Fibroblast of lung (primary cell): ENCODE data around the gene ZNF644. TPM values are rescaled to one million over a fixed set of nuclear protein-coding genes. Genes with fewer than 3 reads are reported as not detected.
A peak's percentile ranks its signal among the peaks of the same experiment; 100 is the strongest.

ENCODE experiments used
- DNase-seq, 2 donors: peaks; one replicate each; pipeline versions ENCODE4 v3.0.0 to v3.0.0-alpha.2; 2010; ENCODE audit warnings: low read depth in 2 of 2
- H2AFZ ChIP-seq: 2 replicates; pipeline ENCODE4 v1.5.1; 2012; ENCODE audit warnings: low read length, control low read depth, inconsistent platforms
- H3K27ac ChIP-seq: 2 replicates; pipeline ENCODE4 v1.5.1; 2011; ENCODE audit warnings: low read length, control low read depth; ENCODE audit not compliant: insufficient read depth
- H3K27me3 ChIP-seq: 2 replicates; pipeline ENCODE4 v1.5.1; 2011; ENCODE audit warnings: mild to moderate bottlenecking, low read length; ENCODE audit not compliant: control insufficient read depth, insufficient read depth
- H3K36me3 ChIP-seq: 2 replicates; pipeline ENCODE4 v1.5.1; 2011; ENCODE audit warnings: low read length; ENCODE audit not compliant: control insufficient read depth, insufficient read depth
- H3K4me1 ChIP-seq: 2 replicates; pipeline ENCODE4 v1.5.1; 2011; ENCODE audit warnings: low read length; ENCODE audit not compliant: control insufficient read depth, insufficient read depth; ENCODE audit errors: extremely low read depth
- H3K4me2 ChIP-seq: 2 replicates; pipeline ENCODE4 v1.5.1; 2011; ENCODE audit warnings: low read length, control low read depth; ENCODE audit not compliant: insufficient read depth; ENCODE audit errors: extremely low read depth
- H3K4me3 ChIP-seq, 4 experiments: fragments of 200-600 bp in 1 of 4; sonication (generic) in 1 of 4; replicated peaks in 1 of 4; 2 replicates each; pipeline ENCODE4 v1.5.1; 2011 to 2016; ENCODE audit warnings: low read length in 4 of 4, low read depth in 3 of 4, mild to moderate bottlenecking in 3 of 4, control low read depth in 2 of 4, inconsistent platforms in 1 of 4, mixed read lengths in 1 of 4; ENCODE audit not compliant: insufficient read depth in 1 of 4; ENCODE audit errors: control extremely low read depth in 1 of 4
- H3K79me2 ChIP-seq: 2 replicates; pipeline ENCODE4 v1.5.1; 2012; ENCODE audit warnings: mild to moderate bottlenecking, low read length, inconsistent platforms; ENCODE audit not compliant: control insufficient read depth, insufficient read depth
- H3K9ac ChIP-seq: 2 replicates; pipeline ENCODE4 v1.5.1; 2011; ENCODE audit warnings: mild to moderate bottlenecking, low read length, control low read depth; ENCODE audit not compliant: insufficient read depth
- H3K9me3 ChIP-seq: 2 replicates; pipeline ENCODE4 v1.5.1; 2012; ENCODE audit warnings: low read depth, low read length; ENCODE audit not compliant: control insufficient read depth, insufficient read depth
- H4K20me1 ChIP-seq: 2 replicates; pipeline ENCODE4 v1.5.1; 2011; ENCODE audit warnings: low read length; ENCODE audit not compliant: control insufficient read depth, insufficient read depth; ENCODE audit errors: extremely low read depth
- EZH2 ChIP-seq: IDR thresholded peaks from 2 replicates; pipeline ENCODE4 v1.5.1; 2012; ENCODE audit warnings: low read length, control low read depth, mild to moderate bottlenecking; ENCODE audit errors: missing control alignments
- polyA plus RNA-seq, 2 donors: library from polyadenylated mRNA; depleted of rRNA in 1 of 2; stranded (reverse) in 1 of 2; unstranded in 1 of 2; fragments of >200 nt; gene quantifications; 2 replicates each; pipeline ENCODE4 v1.2.1, GENCODE V29; 2011 to 2012; ENCODE audit warnings: missing spikeins in 1 of 2
- total RNA-seq: library from RNA; depleted of rRNA; stranded (reverse); fragments of >200 nt; gene quantifications from 2 replicates; pipeline ENCODE4 v1.2.1, GENCODE V29; 2014
- TF ChIP-seq, protein P1 (sequence below), 2 donors: IDR thresholded peaks in 1 of 2; conservative IDR thresholded peaks in 1 of 2; 1 replicate in 1 of 2; 2 replicates in 1 of 2; pipeline ENCODE4 v1.5.1; 2011 to 2012; ENCODE audit warnings: low read length in 2 of 2, control low read depth in 1 of 2, inconsistent platforms in 1 of 2, low read depth in 1 of 2, mild to moderate bottlenecking in 1 of 2

The ZNF644 gene
- total and polyA plus RNA-seq, 2 donors (not counting 1 experiment from before 2014, with no cell fraction given) = 25.6 to 56.8 TPM

DNA sequence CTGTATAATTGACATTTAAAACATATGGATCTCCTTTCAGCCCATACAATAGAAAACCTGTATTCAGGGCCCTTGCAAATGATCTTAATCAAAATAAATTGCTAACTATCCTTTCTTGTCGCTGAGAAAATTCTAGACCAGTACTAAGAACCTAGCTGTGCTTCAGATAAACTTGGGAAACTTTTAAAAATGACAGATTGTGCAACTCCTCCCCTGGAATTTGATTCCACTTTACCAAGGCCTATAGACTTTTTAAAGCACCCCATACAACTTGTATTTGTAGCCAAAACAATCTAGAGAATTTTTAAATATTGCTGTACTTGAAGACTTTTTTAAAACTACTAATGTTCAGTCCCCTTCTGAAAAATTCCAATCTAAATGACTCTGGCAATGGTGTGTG lies 51.6 kb downstream of the ZNF644 start:
- Histone ChIP-seq H4K20me1 (no peaks in the 10 kb centered on the region), H3K27me3 (no peaks in the 10 kb centered on the region), H3K9me3 (no peaks in the 10 kb centered on the region), H3K27ac (no peak overlapping the region), H3K4me2 (no peak overlapping the region), H2AFZ (no peak overlapping the region), H3K79me2 (peaks cover 12% of the 10 kb centered on the region), H3K4me1 (no peaks in the 10 kb centered on the region), H3K36me3 (no peaks in the 10 kb centered on the region), H3K9ac (no peak overlapping the region), H3K4me3 (no peak overlapping the region)
- no peak for TF ChIP-seq EZH2
- TF ChIP-seq, protein P1, sequence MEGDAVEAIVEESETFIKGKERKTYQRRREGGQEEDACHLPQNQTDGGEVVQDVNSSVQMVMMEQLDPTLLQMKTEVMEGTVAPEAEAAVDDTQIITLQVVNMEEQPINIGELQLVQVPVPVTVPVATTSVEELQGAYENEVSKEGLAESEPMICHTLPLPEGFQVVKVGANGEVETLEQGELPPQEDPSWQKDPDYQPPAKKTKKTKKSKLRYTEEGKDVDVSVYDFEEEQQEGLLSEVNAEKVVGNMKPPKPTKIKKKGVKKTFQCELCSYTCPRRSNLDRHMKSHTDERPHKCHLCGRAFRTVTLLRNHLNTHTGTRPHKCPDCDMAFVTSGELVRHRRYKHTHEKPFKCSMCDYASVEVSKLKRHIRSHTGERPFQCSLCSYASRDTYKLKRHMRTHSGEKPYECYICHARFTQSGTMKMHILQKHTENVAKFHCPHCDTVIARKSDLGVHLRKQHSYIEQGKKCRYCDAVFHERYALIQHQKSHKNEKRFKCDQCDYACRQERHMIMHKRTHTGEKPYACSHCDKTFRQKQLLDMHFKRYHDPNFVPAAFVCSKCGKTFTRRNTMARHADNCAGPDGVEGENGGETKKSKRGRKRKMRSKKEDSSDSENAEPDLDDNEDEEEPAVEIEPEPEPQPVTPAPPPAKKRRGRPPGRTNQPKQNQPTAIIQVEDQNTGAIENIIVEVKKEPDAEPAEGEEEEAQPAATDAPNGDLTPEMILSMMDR (conservative IDR thresholded peaks at IDR 0.05 in 1 of 2, IDR thresholded peaks at IDR 0.05 in 1 of 2; ENCODE audit: low read depth in 1 of 2, low read length in 2 of 2) = no peak
- no peak for DNase-seq

DNA sequence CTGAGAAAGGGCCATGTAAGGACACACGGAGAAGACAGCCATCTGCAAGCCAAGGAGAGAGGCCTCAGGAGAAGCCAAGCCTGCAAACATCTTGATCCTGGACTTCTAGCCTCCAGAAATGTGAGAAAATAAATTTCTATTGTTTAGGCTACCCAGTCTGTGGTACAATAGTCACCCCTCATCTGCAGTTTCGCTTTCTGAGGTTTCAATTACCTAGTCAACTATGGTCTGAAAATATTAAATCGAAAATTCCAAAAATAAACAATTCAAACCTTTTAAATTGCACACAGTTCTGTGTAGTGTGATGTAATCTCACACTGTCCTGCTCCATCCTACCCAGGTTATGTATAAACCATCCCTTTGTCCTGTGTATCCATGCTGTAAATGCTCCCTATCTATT lies 52.6 kb downstream of the ZNF644 start:
- H4K20me1 ChIP-seq = no peaks in the 10 kb centered on the region
- H3K9ac ChIP-seq = no peak overlapping the region
- H3K4me3 ChIP-seq = no peak overlapping the region
- H2AFZ ChIP-seq = no peak overlapping the region
- DNase-seq = no peak
- no peaks in the 10 kb centered on the region for H3K36me3 ChIP-seq
- H3K9me3 ChIP-seq = no peaks in the 10 kb centered on the region
- H3K79me2 ChIP-seq = peaks cover 12% of the 10 kb centered on the region
- H3K27me3 ChIP-seq = no peaks in the 10 kb centered on the region
- TF ChIP-seq EZH2 = no peak
- TF ChIP-seq, protein P1 (conservative IDR thresholded peaks at IDR 0.05 in 1 of 2, IDR thresholded peaks at IDR 0.05 in 1 of 2; ENCODE audit: low read depth in 1 of 2, low read length in 2 of 2) = no peak
- H3K27ac ChIP-seq = no peak overlapping the region
- H3K4me2 ChIP-seq = no peak overlapping the region
- no peaks in the 10 kb centered on the region for H3K4me1 ChIP-seq

DNA sequence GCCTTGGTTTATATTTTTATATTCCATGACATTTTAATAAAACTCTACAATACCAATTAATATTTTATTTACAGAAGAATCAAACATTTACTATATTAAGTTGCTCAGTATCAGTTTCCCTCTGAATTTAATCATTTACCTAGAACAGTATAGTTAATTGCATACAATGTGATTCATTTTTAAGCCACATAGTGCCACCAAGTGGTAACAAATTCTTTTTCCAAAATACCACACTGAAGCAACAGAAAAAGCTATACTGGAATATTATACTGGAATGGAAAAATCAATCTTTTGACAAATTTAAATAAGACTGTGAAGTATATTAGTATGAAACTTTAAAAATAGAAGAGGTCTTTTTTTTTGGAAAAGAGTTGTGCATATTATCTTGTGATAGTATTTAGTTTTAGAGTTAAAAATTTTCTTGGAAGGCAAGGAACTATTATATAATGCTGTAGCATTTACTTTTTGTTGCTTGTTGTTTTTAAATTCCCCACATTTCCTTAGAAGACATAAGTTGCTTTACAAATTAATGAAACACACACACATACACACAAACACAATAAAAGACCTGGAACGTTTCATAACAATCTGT lies 57.3 kb downstream of the ZNF644 start:
- H3K79me2 ChIP-seq = peaks cover 21% of the 10 kb centered on the region
- H3K27me3 ChIP-seq = no peaks in the 10 kb centered on the region
- H4K20me1 ChIP-seq = no peaks in the 10 kb centered on the region
- no peak overlapping the region for H3K4me3 ChIP-seq
- H3K27ac ChIP-seq = no peak overlapping the region
- no peak overlapping the region for H3K4me2 ChIP-seq
- H3K9ac ChIP-seq = no peak overlapping the region
- H3K36me3 ChIP-seq = no peaks in the 10 kb centered on the region
- no peaks in the 10 kb centered on the region for H3K9me3 ChIP-seq
- H3K4me1 ChIP-seq = no peaks in the 10 kb centered on the region
- no peak for TF ChIP-seq EZH2
- TF ChIP-seq, protein P1 (conservative IDR thresholded peaks at IDR 0.05 in 1 of 2, IDR thresholded peaks at IDR 0.05 in 1 of 2; ENCODE audit: low read depth in 1 of 2, low read length in 2 of 2) = peak in 1 of 2 donors; percentile 32
- peak; percentile 13 to 46 for DNase-seq
- H2AFZ ChIP-seq = no peak overlapping the region
